ENCODE data around the gene GABBR2. TPM values are rescaled to one million over a fixed set of nuclear protein-coding genes. Genes with fewer than 3 reads are reported as not detected.
A peak's percentile ranks its signal among the peaks of the same experiment; 100 is the strongest.

Gene GABBR2
- total RNA-seq, 1 experiment from 2014 or later, result not detected

- BruUV-seq (replicated peaks), result no TSS peak
- peaks cover 23% of the 10 kb centered on the region for H3K27me3 Mint-ChIP-seq (ENCODE audit: insufficient read depth, unreplicated experiment)
- ChIA-PET CTCF (interaction anchor here (0.6 to 1.1 kb wide), 3 partner anchors 454 to 870 kb away, joined by 3 read pairs; no protein-coding TSS in a partner anchor), POLR2A (no interaction called here)
- intact Hi-C loops (cut with micrococcal nuclease), result no loop called here
- peak; percentile 14 for DNase-seq (ENCODE audit: unreplicated experiment)
- H3K4me1 Mint-ChIP-seq (ENCODE audit: insufficient read depth, unreplicated experiment), result no peaks in the 10 kb centered on the region
- H3K27ac Mint-ChIP-seq (ENCODE audit: low read depth, unreplicated experiment), result no peak overlapping the region
- H3K9me3 Mint-ChIP-seq (ENCODE audit: unreplicated experiment), result no peaks in the 10 kb centered on the region
- TF ChIP-seq, protein P1, sequence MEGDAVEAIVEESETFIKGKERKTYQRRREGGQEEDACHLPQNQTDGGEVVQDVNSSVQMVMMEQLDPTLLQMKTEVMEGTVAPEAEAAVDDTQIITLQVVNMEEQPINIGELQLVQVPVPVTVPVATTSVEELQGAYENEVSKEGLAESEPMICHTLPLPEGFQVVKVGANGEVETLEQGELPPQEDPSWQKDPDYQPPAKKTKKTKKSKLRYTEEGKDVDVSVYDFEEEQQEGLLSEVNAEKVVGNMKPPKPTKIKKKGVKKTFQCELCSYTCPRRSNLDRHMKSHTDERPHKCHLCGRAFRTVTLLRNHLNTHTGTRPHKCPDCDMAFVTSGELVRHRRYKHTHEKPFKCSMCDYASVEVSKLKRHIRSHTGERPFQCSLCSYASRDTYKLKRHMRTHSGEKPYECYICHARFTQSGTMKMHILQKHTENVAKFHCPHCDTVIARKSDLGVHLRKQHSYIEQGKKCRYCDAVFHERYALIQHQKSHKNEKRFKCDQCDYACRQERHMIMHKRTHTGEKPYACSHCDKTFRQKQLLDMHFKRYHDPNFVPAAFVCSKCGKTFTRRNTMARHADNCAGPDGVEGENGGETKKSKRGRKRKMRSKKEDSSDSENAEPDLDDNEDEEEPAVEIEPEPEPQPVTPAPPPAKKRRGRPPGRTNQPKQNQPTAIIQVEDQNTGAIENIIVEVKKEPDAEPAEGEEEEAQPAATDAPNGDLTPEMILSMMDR (IDR thresholded peaks at IDR 0.05; ENCODE audit: unreplicated experiment), result no peak
- H3K36me3 Mint-ChIP-seq (ENCODE audit: insufficient read depth, unreplicated experiment), result peaks cover 6% of the 10 kb centered on the region
- no peak overlapping the region for H3K4me3 Mint-ChIP-seq (ENCODE audit: unreplicated experiment)
Observed at GRCh38 chr9:98410185-98410697, 298.5 kb downstream of the GABBR2 start.

GRCh38 chr9:98409719-98410118, 299.0 kb downstream of the GABBR2 start:
- Mint-ChIP-seq H3K9me3 (ENCODE audit: unreplicated experiment) (no peaks in the 10 kb centered on the region), H3K36me3 (ENCODE audit: insufficient read depth, unreplicated experiment) (peaks cover 6% of the 10 kb centered on the region), H3K4me3 (ENCODE audit: unreplicated experiment) (no peak overlapping the region), H3K4me1 (ENCODE audit: insufficient read depth, unreplicated experiment) (no peaks in the 10 kb centered on the region), H3K27ac (ENCODE audit: low read depth, unreplicated experiment) (no peak overlapping the region), H3K27me3 (ENCODE audit: insufficient read depth, unreplicated experiment) (peaks cover 28% of the 10 kb centered on the region)
- BruUV-seq (replicated peaks), result no TSS peak
- TF ChIP-seq, protein P1 (IDR thresholded peaks at IDR 0.05; ENCODE audit: unreplicated experiment), result no peak
- ChIA-PET CTCF (interaction anchor here (0.6 to 1.1 kb wide), 3 partner anchors 454 to 869 kb away, joined by 3 read pairs; no protein-coding TSS in a partner anchor), POLR2A (no interaction called here)
- intact Hi-C loops (cut with micrococcal nuclease), result no loop called here
- DNase-seq (ENCODE audit: unreplicated experiment), result no peak

GRCh38 chr9:98406469-98406868, 302.3 kb downstream of the GABBR2 start:
- POLR2A ChIA-PET, result no interaction called here
- peaks cover 6% of the 10 kb centered on the region for H3K36me3 Mint-ChIP-seq (ENCODE audit: insufficient read depth, unreplicated experiment)
- no TSS peak for BruUV-seq (replicated peaks)

GRCh38 chr9:98404237-98404636, 304.5 kb downstream of the GABBR2 start:
- peaks cover 6% of the 10 kb centered on the region for H3K36me3 Mint-ChIP-seq (ENCODE audit: insufficient read depth, unreplicated experiment)
- CTCF ChIA-PET, result no interaction called here

More at GRCh38 chr9:98406469-98406868, 302.3 kb downstream of the GABBR2 start:
- intact Hi-C loops (cut with micrococcal nuclease), result no loop called here
- Mint-ChIP-seq H3K27ac (ENCODE audit: low read depth, unreplicated experiment) (no peak overlapping the region), H3K27me3 (ENCODE audit: insufficient read depth, unreplicated experiment) (peaks cover 35% of the 10 kb centered on the region), H3K4me3 (ENCODE audit: unreplicated experiment) (no peak overlapping the region), H3K9me3 (ENCODE audit: unreplicated experiment) (no peaks in the 10 kb centered on the region), H3K4me1 (ENCODE audit: insufficient read depth, unreplicated experiment) (no peaks in the 10 kb centered on the region)
- TF ChIP-seq, protein P1 (IDR thresholded peaks at IDR 0.05; ENCODE audit: unreplicated experiment), result no peak
- CTCF ChIA-PET, result no interaction called here
- no peak for DNase-seq (ENCODE audit: unreplicated experiment)

More at GRCh38 chr9:98404237-98404636, 304.5 kb downstream of the GABBR2 start:
- no peak overlapping the region for H3K27ac Mint-ChIP-seq (ENCODE audit: low read depth, unreplicated experiment)
- no peaks in the 10 kb centered on the region for H3K9me3 Mint-ChIP-seq (ENCODE audit: unreplicated experiment)
- H3K27me3 Mint-ChIP-seq (ENCODE audit: insufficient read depth, unreplicated experiment), result peaks cover 35% of the 10 kb centered on the region
- no TSS peak for BruUV-seq (replicated peaks)
- POLR2A ChIA-PET, result interaction anchor here (0.6 kb wide), 1 partner anchor 153 kb away, joined by 3 read pairs; no protein-coding TSS in a partner anchor
- no peak overlapping the region for H3K4me3 Mint-ChIP-seq (ENCODE audit: unreplicated experiment)
- no peak for DNase-seq (ENCODE audit: unreplicated experiment)
- TF ChIP-seq, protein P1 (IDR thresholded peaks at IDR 0.05; ENCODE audit: unreplicated experiment), result no peak
- H3K4me1 Mint-ChIP-seq (ENCODE audit: insufficient read depth, unreplicated experiment), result no peaks in the 10 kb centered on the region
- intact Hi-C loops (cut with micrococcal nuclease), result no loop called here

Measured in MCF 10A (cell line).